ENCODE measurements around the gene CRTC2. TPM values are rescaled to one million over a fixed set of nuclear protein-coding genes. Genes with fewer than 3 reads are reported as not detected.
A peak's percentile ranks its signal among the peaks of the same experiment; 100 is the strongest.

Gene CRTC2
- total RNA-seq, 1 donor: 6.0 TPM

DNA sequence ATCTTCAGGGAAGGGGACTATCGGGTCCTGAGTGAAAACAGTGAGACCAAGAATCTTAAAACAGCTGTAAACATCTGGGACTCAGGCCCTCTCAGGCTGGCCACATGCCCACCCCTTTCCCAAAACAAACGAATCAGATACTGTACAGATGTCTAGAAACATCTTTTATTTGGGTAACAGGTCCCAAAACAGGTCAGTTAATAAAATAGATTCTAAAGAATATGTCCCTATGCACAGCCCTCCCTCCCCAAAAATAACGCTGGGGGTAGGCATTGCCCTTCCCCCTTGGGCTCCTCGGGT lies 499 bp upstream of the CRTC2 start:
- TF ChIP-seq, protein P1, sequence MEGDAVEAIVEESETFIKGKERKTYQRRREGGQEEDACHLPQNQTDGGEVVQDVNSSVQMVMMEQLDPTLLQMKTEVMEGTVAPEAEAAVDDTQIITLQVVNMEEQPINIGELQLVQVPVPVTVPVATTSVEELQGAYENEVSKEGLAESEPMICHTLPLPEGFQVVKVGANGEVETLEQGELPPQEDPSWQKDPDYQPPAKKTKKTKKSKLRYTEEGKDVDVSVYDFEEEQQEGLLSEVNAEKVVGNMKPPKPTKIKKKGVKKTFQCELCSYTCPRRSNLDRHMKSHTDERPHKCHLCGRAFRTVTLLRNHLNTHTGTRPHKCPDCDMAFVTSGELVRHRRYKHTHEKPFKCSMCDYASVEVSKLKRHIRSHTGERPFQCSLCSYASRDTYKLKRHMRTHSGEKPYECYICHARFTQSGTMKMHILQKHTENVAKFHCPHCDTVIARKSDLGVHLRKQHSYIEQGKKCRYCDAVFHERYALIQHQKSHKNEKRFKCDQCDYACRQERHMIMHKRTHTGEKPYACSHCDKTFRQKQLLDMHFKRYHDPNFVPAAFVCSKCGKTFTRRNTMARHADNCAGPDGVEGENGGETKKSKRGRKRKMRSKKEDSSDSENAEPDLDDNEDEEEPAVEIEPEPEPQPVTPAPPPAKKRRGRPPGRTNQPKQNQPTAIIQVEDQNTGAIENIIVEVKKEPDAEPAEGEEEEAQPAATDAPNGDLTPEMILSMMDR (IDR thresholded peaks at IDR 0.05; ENCODE audit: insufficient read depth, low read depth, low read length): no peak
- peak overlapping the region; percentile 34 for H3K4me3 ChIP-seq (ENCODE audit: low read depth, low read length)
- no peak for DNase-seq (ENCODE audit: low read depth)

DNA sequence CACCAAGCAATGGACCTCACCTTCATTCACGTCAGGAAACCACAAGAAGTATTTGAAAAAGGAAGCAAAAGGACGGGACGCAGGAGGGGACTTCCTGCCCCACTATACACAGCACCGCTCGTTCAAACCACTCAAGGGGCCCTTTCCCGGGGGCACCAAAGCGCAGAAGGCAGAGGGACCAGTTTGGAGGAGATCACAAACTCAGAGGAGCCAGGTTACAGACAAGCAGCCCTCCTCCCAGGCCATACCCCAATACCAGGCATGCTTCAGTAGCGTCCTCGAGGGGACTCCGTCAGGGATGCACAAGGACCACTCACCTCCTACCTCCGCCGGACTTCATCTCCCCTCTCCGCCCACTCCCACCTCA lies 685 bp downstream of the CRTC2 start:
- TF ChIP-seq, protein P1 (IDR thresholded peaks at IDR 0.05; ENCODE audit: insufficient read depth, low read depth, low read length): no peak
- H3K4me3 ChIP-seq (ENCODE audit: low read depth, low read length): peak overlapping the region; percentile 97
- peak; percentile 38 for DNase-seq (ENCODE audit: low read depth)

DNA sequence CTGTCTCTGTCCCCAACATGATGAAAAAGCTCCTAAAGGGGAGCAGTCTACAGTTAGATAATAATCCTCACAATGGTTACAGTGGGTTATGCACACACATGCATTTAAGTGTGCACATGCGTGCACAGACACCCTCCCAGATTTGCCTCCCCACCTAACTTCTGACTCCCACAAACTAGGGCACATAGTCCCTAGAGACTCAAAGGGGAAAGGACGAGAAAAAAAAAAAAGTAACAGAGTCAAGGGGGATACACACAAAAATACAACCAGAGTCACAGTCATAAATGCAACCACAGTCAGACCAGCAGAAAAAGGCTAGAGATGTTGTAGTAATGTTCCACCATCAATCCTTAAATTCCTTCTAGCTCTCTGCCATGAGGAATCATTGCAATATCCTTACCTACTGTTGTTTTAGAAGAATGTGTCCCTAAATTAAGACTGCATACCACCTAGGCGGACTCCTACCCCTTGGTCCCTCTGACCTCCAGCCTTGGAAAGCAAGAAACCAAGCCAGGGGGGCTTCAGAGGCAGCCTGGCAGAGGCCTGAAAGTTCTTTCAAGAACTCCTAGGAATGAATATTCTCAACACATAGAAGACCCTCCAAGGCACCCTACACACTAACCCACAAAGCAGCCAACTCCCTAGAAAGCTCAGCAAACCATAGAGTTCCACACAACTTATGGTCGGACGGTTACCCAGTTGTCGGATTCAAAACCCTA lies 1.3 kb downstream of the CRTC2 start:
- no peak for DNase-seq (ENCODE audit: low read depth)
- TF ChIP-seq, protein P1 (IDR thresholded peaks at IDR 0.05; ENCODE audit: insufficient read depth, low read depth, low read length): no peak

DNA sequence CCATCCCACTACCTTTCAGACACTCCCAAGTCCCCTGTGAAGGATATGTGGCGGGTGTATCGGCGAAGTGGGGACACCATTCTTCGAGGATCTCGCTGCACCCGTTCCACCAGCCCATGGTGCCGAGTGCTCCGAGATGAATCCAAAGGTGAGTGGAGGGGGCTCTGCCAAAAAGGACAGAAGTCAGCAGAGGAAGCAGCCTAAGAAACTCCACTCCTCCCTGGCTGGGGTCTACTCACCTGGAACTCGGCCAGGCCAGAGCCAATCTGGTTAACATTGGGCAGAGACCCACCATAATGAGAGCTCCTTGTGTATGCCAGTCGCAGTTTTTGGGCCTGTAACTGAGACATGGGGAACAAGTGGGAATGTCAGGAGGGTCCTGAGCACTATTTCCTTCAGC lies 3.6 kb downstream of the CRTC2 start:
- no peak overlapping the region for H3K4me3 ChIP-seq (ENCODE audit: low read depth, low read length)
- TF ChIP-seq, protein P1 (IDR thresholded peaks at IDR 0.05; ENCODE audit: insufficient read depth, low read depth, low read length): no peak
- no peak for DNase-seq (ENCODE audit: low read depth)

More for the DNA sequence above, 1.3 kb downstream of the CRTC2 start:
- H3K4me3 ChIP-seq (ENCODE audit: low read depth, low read length): peak overlapping the region; percentile 97

DNA sequence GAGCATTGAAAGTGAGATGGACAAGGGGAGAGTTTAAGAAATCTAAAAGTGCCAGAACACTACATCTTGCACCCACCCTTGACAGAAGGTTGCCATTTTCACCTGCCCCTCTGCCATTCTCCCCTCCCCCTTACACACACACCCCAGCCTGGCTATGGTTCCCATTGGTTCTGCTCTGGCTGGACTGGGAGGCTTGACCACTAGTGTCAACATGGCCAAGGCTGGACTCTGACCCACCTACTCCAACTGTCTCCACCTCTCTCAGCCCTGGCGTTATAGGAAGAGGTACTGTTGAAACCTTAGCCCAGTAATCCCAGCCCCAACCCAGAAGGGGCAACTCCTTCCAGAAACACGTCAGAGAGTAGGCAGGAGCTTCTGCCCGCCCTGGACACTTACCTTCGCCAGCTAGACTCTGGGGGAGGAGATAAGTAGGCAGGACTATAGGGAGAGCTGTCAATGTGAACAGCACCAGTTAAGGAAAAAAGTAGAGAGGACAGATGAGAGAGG lies 4.5 kb downstream of the CRTC2 start:
- TF ChIP-seq, protein P1 (IDR thresholded peaks at IDR 0.05; ENCODE audit: insufficient read depth, low read depth, low read length): no peak
- no peak for DNase-seq (ENCODE audit: low read depth)
- no peak overlapping the region for H3K4me3 ChIP-seq (ENCODE audit: low read depth, low read length)

DNA sequence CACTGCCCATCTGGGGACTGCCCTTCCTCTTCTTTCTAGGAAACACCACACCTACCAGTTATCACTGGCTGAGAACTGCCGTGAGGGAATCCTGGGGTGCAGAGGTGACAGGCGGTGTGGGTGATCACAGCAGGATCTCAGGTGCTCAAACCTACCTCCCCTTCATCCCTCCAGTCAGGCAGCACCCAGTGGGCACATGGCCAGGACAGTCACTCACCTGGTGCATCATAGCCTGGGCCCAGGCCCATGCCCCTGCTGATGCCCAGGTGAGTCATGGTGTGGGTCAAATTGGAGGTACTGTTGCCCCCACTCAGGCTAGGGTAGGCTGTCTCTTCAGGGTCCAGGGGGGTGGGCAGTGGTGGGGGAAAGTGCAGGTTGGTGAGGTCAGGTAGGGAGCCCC lies 6.6 kb downstream of the CRTC2 start:
- DNase-seq (ENCODE audit: low read depth): no peak
- no peak overlapping the region for H3K4me3 ChIP-seq (ENCODE audit: low read depth, low read length)
- TF ChIP-seq, protein P1 (IDR thresholded peaks at IDR 0.05; ENCODE audit: insufficient read depth, low read depth, low read length): no peak

DNA sequence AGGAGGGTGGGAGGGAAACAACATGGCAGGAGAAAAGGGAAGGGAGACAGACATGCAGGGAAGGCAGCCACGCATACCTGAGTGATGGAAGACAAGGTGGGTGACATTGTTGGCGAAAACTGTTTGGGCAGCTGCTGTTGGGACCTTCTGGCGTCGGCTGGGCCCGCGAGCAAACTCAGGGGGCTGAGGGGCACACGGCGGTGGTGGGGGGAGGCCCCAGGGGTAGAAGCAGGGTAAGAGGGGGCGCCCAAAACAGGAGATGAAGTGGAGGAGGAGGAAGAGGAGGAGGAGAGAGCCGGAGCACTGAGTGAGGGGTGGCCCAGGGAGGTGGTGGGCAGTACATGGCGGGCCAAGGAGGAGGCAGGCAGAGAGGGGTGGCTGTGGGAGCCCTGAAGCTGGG lies 7.2 kb downstream of the CRTC2 start:
- TF ChIP-seq, protein P1 (IDR thresholded peaks at IDR 0.05; ENCODE audit: insufficient read depth, low read depth, low read length): no peak
- H3K4me3 ChIP-seq (ENCODE audit: low read depth, low read length): no peak overlapping the region
- no peak for DNase-seq (ENCODE audit: low read depth)

Measured in fibroblast of villous mesenchyme (primary cell).